HepG2 (cell line): ENCODE data around the gene DHH. TPM values are rescaled to one million over a fixed set of nuclear protein-coding genes. Genes with fewer than 3 reads are reported as not detected.
A peak's percentile ranks its signal among the peaks of the same experiment; 100 is the strongest.

Experiments
- FOSL2 ChIP-seq: sonication (generic); formaldehyde crosslinking; IDR thresholded peaks from 2 replicates; pipeline ENCODE4 v1.4.0; 2020; ENCODE audit warnings: missing genetic modification reagents
- JARID2 ChIP-seq: sonication (generic); formaldehyde crosslinking; IDR thresholded peaks from 2 replicates; pipeline ENCODE4 v1.8.1; 2023; ENCODE audit warnings: missing genetic modification reagents, inconsistent platforms; ENCODE audit not compliant: insufficient replicate concordance
- MIER3 ChIP-seq: IDR thresholded peaks from 2 replicates; pipeline ENCODE4 v1.6.1; 2016; ENCODE audit warnings: missing compliant biosample characterization, borderline replicate concordance
- SALL2 ChIP-seq: sonication (generic); formaldehyde crosslinking; IDR thresholded peaks from 2 replicates; pipeline ENCODE4 v1.8.1; 2023; ENCODE audit warnings: mild to moderate bottlenecking, missing genetic modification reagents, inconsistent platforms
- STAT5B ChIP-seq: sonication (generic); formaldehyde crosslinking; IDR thresholded peaks from 2 replicates; pipeline ENCODE4 v1.4.0; 2020; ENCODE audit warnings: missing genetic modification reagents
- TEAD2 ChIP-seq: sonication (generic); formaldehyde crosslinking; IDR thresholded peaks from 2 replicates; pipeline ENCODE4 v1.9.0; 2021; ENCODE audit warnings: missing genetic modification reagents
- ZBTB40 ChIP-seq, 2 experiments: fragments of 450-650 bp in 1 of 2; sonication (generic) in 1 of 2; formaldehyde crosslinking in 1 of 2; IDR thresholded peaks; 2 replicates each; pipeline versions ENCODE4 v1.6.1 to v1.8.0; 2016 to 2022; ENCODE audit warnings: antibody characterized with exemption in 1 of 2, mild to moderate bottlenecking in 1 of 2, missing genetic modification reagents in 1 of 2
- ZFP1 ChIP-seq: IDR thresholded peaks from 2 replicates; pipeline ENCODE4 v1.6.1; 2016
- ZNF496 ChIP-seq: sonication (generic); formaldehyde crosslinking; IDR thresholded peaks from 2 replicates; pipeline ENCODE4 v1.8.1; 2023; ENCODE audit warnings: mild to moderate bottlenecking, moderate library complexity, missing genetic modification reagents; ENCODE audit not compliant: insufficient replicate concordance
- ZNF530 ChIP-seq: sonication (generic); formaldehyde crosslinking; IDR thresholded peaks from 2 replicates; pipeline ENCODE4 v1.5.0; 2020; ENCODE audit warnings: low read depth, mild to moderate bottlenecking, missing genetic modification reagents
- ZUFSP ChIP-seq: sonication (generic); formaldehyde crosslinking; IDR thresholded peaks from 2 replicates; pipeline ENCODE4 v1.9.0; 2021; ENCODE audit warnings: missing genetic modification reagents, mild to moderate bottlenecking, borderline replicate concordance
- polyA plus RNA-seq, 8 experiments: library from polyadenylated mRNA; depleted of rRNA in 3 of 8; stranded (reverse) in 7 of 8; unstranded in 1 of 8; fragments of >200 nt; fragmentation: Illumina TruSeq in 4 of 8; extraction: Trizol in 4 of 8; gene quantifications; 2 replicates each; pipeline versions ENCODE4 v1.2.1 to v1.2.3, GENCODE V29; 2011 to 2016; ENCODE audit warnings: low read depth in 4 of 8, missing spikeins in 1 of 8, mixed read lengths in 1 of 8; ENCODE audit not compliant: insufficient read depth in 1 of 8
- total RNA-seq, 5 experiments: library from RNA; depleted of rRNA; stranded (reverse); fragments of >200 nt; fragmentation: Illumina TruSeq; extraction: Trizol; gene quantifications; 2 replicates each; pipeline ENCODE4 v1.2.3, GENCODE V29; 2016; ENCODE audit warnings: low read depth in 1 of 5
- TF ChIP-seq, protein P1 (sequence below): sonication (generic); formaldehyde crosslinking; IDR thresholded peaks from 2 replicates; pipeline ENCODE4 v1.5.1; 2020; ENCODE audit warnings: missing genetic modification reagents, mild to moderate bottlenecking, borderline replicate concordance
- TF ChIP-seq, protein P2 (sequence below): sonication (generic); formaldehyde crosslinking; IDR thresholded peaks from 2 replicates; pipeline ENCODE4 v1.9.0; 2022; ENCODE audit warnings: low read depth, missing genetic modification reagents

DHH gene
- total and polyA plus RNA-seq, 2 of the 13 experiments (the other 11 are each of a cell fraction or from before 2014, with no cell fraction given): not detected

DNA sequence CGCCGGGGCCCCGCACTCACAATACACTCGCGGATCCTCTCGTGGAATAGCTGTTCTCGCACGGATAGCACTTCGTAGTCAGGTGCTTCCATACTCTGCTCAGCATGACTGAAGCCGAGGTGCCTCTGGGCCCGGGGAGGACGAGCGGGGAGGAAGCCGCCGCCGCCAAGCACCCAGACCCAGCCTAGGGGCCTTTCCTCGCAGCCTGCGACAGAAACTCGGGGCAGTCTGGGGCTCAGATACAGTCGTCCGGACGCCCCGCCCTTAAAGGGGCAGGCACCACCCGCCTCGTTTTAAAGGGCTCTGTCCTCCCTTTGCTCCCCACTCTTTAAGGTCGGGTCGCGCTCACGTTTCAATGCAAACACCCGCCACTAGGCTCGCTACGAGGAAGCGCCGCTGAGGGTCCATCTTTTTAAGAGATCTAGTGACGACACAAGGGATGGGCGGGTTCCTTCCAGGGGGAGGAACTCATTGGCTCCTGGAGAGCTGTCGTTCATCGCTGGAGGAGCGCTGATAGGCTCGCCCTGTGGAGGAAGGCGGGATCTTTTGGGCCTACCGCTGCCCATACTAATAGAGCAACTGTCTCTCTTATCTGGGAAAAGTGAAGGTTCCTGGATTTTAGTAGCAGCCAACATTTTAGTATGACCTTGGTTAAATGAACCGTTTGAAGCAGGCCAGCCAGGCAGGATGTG lies 16.0 kb upstream of the DHH start, which contains the start of gene LMBR1L (continued):
- TF ChIP-seq ZBTB40 (IDR thresholded peaks at IDR 0.05) (no peak), ZBTB40 (CRISPR knock-in tag; IDR thresholded peaks at IDR 0.05) (no peak; the same call in 1 of the 2 replicates), JARID2 (CRISPR knock-in tag) (no peak), ZNF530 (CRISPR knock-in tag) (no peak), ZNF496 (CRISPR knock-in tag) (no peak), FOSL2 (CRISPR knock-in tag) (no peak), MIER3 (CRISPR knock-in tag) (no peak), STAT5B (CRISPR knock-in tag) (no peak), ZUFSP (CRISPR knock-in tag) (no peak), TEAD2 (CRISPR knock-in tag) (no peak), ZFP1 (no peak), SALL2 (CRISPR knock-in tag) (peak; percentile 44; the same call in 1 of the 2 replicates)
- TF ChIP-seq, protein P1, sequence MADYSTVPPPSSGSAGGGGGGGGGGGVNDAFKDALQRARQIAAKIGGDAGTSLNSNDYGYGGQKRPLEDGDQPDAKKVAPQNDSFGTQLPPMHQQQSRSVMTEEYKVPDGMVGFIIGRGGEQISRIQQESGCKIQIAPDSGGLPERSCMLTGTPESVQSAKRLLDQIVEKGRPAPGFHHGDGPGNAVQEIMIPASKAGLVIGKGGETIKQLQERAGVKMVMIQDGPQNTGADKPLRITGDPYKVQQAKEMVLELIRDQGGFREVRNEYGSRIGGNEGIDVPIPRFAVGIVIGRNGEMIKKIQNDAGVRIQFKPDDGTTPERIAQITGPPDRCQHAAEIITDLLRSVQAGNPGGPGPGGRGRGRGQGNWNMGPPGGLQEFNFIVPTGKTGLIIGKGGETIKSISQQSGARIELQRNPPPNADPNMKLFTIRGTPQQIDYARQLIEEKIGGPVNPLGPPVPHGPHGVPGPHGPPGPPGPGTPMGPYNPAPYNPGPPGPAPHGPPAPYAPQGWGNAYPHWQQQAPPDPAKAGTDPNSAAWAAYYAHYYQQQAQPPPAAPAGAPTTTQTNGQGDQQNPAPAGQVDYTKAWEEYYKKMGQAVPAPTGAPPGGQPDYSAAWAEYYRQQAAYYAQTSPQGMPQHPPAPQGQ (CRISPR knock-in tag): no peak
- TF ChIP-seq, protein P2, sequence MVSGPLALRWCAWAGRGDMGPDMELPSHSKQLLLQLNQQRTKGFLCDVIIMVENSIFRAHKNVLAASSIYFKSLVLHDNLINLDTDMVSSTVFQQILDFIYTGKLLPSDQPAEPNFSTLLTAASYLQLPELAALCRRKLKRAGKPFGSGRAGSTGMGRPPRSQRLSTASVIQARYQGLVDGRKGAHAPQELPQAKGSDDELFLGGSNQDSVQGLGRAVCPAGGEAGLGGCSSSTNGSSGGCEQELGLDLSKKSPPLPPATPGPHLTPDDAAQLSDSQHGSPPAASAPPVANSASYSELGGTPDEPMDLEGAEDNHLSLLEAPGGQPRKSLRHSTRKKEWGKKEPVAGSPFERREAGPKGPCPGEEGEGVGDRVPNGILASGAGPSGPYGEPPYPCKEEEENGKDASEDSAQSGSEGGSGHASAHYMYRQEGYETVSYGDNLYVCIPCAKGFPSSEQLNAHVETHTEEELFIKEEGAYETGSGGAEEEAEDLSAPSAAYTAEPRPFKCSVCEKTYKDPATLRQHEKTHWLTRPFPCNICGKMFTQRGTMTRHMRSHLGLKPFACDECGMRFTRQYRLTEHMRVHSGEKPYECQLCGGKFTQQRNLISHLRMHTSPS (CRISPR knock-in tag): no peak
